ENCODE data around the gene NEDD8.

Gene NEDD8

GRCh38 chr14:24267516-24267915 lies 35.3 kb upstream of the NEDD8 start:
- no peak for TF ChIP-seq CTCF (IDR thresholded peaks at IDR 0.05; ENCODE audit: low read depth, low read length)
- no peaks in the 10 kb centered on the region for H3K4me1 ChIP-seq
- no peaks in the 10 kb centered on the region for H3K27me3 ChIP-seq
- H3K36me3 ChIP-seq: no peaks in the 10 kb centered on the region
- no peaks in the 10 kb centered on the region for H3K9me3 ChIP-seq
- H3K4me3 ChIP-seq (ENCODE audit: low read depth, low read length): no peak overlapping the region
- no peak for DNase-seq

GRCh38 chr14:24266344-24267244 lies 34.4 kb upstream of the NEDD8 start:
- Histone ChIP-seq H3K4me3 (ENCODE audit: low read depth, low read length) (no peak overlapping the region), H3K9me3 (no peaks in the 10 kb centered on the region), H3K36me3 (no peaks in the 10 kb centered on the region), H3K27me3 (no peaks in the 10 kb centered on the region), H3K4me1 (no peaks in the 10 kb centered on the region)
- TF ChIP-seq CTCF (IDR thresholded peaks at IDR 0.05; ENCODE audit: low read depth, low read length): no peak
- no peak for DNase-seq

GRCh38 chr14:24264298-24264697 lies 32.1 kb upstream of the NEDD8 start:
- H3K9me3 ChIP-seq: no peaks in the 10 kb centered on the region
- TF ChIP-seq CTCF (IDR thresholded peaks at IDR 0.05; ENCODE audit: low read depth, low read length): no peak

GRCh38 chr14:24263848-24264247 lies 31.7 kb upstream of the NEDD8 start:
- Histone ChIP-seq H3K9me3 (no peaks in the 10 kb centered on the region), H3K4me3 (ENCODE audit: low read depth, low read length) (no peak overlapping the region), H3K27me3 (no peaks in the 10 kb centered on the region), H3K4me1 (no peaks in the 10 kb centered on the region), H3K36me3 (no peaks in the 10 kb centered on the region)
- TF ChIP-seq CTCF (IDR thresholded peaks at IDR 0.05; ENCODE audit: low read depth, low read length): no peak
- DNase-seq: no peak

More at GRCh38 chr14:24264298-24264697, 32.1 kb upstream of the NEDD8 start:
- Histone ChIP-seq H3K27me3 (no peaks in the 10 kb centered on the region), H3K4me1 (no peaks in the 10 kb centered on the region), H3K36me3 (no peaks in the 10 kb centered on the region), H3K4me3 (ENCODE audit: low read depth, low read length) (no peak overlapping the region)
- no peak for DNase-seq

- H3K27me3 ChIP-seq: no peaks in the 10 kb centered on the region
- no peaks in the 10 kb centered on the region for H3K9me3 ChIP-seq
- H3K36me3 ChIP-seq: no peaks in the 10 kb centered on the region
- H3K4me1 ChIP-seq: no peaks in the 10 kb centered on the region
- no peak for DNase-seq
- TF ChIP-seq CTCF (IDR thresholded peaks at IDR 0.05; ENCODE audit: low read depth, low read length): no peak
- no peak within 1 kb of the TSS for H3K4me3 ChIP-seq (ENCODE audit: low read depth, low read length)
Measured at GRCh38 chr14:24262821-24263733, 30.9 kb upstream of the NEDD8 start, which contains the start of gene TGM1. TGM1 (minus strand) TSS chr14:24263177; CDS start chr14:24262352, 825 bp downstream.

Data from BE2C (cell line).